OCI-M1 (cell line): Measurements from ENCODE around the gene DMKN.

Source experiments
- DNase-seq: peaks from one replicate; lab custom pipeline; 2025; lab: John Stamatoyannopoulos, UW

Gene DMKN, protein sequence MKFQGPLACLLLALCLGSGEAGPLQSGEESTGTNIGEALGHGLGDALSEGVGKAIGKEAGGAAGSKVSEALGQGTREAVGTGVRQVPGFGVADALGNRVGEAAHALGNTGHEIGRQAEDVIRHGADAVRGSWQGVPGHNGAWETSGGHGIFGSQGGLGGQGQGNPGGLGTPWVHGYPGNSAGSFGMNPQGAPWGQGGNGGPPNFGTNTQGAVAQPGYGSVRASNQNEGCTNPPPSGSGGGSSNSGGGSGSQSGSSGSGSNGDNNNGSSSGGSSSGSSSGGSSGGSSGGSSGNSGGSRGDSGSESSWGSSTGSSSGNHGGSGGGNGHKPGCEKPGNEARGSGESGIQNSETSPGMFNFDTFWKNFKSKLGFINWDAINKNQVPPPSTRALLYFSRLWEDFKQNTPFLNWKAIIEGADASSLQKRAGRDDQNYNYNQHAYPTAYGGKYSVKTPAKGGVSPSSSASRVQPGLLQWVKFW

DNA sequence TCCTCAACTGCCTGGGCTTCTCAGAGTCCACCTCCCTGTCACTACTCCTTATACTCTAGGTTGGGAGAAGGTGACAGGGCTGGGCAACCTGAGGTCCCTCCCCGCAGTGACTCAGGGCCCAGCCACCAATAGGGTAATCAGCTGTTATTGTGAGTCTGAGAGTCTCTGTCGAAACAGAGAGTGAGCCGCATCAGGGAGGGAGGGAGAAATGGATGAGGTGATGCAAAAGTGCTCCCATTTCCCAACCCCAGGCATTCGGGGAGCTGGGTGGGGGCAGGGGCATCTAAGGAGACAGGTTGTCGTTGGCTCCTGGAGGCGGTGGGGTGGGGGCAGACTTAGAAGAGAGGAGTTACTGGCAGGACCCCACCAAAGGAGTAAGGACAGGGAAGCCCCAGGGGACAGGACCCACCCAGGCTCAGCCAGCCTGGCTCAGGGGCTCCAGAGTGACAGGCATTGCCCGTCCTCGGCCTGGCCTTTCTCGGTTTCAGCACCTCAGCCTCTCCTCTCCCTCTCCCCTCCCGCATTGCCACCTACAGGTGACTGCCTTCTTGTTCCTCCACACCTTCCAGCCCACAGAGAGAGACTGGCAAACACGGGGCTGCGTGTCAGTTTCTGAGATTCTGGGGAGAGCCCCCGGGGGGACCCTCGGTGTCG is at the start of gene DMKN:
Gene DMKN (minus strand): TSS at position 22 of the 654 bp plus-strand sequence. CDS start 174 bp downstream, outside the sequence.
- DNase-seq: no peak

DNA sequence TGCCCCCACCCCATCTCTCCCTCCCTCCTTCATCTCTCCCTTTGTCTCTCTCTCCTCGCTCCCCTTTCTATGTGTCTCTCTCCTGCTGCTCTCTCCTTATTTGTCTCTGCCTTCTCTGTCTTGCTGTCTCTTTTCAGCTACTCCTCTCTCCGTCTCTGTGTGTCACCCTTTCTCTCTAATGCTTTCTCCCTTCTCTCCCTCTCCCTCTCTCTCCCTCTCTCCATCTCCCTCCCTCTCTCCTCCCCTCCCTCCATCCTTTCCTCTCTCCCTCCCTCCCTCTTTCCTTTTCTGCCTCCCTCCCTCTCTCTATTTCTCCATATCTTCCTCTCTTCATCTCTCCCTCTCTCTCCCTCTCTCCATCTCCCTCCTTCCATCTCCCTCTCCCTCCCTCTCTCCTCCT is 49.3 kb upstream of the DMKN start:
- no peak for DNase-seq

DNA sequence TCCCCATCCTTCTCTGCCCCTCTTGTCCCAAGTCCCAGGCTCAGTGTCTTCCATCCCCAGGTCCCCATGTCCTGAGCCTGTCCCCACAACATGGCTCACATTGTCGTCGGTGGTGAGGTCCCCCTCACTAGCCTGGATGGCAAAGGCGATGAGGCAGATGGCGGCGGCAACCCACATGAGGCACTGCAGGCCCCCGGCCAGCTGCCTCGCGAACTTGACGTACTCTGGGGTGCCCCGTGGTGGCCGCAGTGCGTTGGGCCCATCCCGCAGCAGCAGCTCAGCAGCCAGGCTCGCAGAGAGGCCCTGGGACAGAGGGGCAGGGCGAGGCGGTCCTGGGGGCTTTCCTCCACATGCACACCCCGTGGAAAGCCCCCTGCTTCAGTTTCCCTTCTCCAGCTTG is 48.9 kb upstream of the DMKN start:
- DNase-seq: no peak

DNA sequence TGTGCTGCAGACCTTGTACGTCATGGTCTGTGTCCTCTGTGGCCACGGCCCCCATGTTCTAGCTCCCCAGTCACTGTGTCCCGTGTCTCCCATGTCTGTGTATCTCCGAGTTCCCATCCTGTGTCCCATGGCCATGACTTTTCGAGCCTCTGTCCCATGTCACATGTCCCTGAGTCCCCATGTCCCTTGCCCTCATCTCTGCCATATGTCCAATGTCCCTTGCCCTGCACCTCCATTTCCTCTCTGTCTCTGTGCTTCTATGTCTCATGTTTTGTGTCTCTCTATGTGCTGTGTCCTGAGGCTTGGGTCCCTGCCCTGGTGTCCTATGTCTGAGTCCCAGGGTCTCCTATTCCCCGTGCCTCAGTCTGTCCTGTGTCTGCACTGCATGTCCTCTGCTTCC is 48.0 kb upstream of the DMKN start:
- no peak for DNase-seq

DNA sequence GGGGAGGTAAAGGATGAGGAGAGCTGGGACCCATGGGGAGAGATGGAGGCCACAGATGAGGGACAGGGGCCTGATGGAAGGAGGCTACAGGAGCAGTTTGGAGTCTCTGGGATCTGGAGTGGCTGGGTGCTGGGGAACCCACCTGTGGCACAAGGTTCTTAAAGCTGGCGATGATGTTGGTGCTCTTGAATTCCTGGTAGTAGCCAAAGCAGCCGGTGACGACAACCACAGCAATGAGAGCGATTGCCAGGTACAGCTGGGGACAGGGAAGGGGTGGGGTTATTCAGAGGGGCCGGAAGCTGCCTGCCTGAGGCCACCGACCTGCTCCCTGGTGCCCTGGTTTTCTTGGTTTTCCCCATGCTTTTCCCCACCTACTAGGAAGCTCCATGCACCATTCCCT is 47.2 kb upstream of the DMKN start:
- no peak for DNase-seq

DNA sequence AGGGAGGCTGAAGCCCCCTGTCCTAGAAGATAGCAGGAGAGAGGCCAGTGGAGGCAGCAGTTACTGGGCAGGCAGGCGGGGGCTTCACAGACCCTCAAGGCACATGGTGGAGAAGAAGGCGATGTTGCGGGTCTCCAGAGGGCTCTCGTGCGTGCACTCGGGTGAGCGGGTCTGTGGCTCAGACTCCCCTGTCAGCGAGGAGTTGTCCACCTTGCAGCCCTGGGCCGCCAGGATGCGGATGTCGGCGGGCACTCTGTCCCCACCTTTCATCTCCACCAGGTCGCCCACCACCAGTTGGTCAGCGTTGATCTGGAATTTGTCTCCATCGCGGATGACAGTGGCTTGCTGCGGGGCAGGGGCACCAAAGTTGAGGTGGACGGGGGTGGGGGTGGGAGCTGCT is 46.8 kb upstream of the DMKN start:
- DNase-seq: no peak

DNA sequence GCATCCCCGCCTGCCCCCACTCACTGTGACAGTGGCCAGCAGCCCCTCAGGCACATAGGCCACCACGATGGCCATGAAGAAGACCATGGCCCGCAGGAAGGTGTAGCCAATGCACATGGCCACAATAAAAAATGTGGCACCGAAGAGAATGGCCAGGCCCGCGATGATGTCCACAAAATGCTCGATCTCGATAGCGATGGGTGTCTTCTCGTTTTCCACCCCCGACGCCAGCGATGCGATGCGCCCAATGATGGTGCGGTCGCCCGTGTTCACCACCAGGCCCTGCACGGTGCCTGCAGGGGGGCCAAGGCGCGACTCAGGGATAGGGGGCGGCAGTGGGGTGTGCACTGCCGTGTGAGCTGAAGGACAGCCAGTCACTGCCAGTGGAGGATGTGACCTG is 46.3 kb upstream of the DMKN start:
- DNase-seq: no peak

DNA sequence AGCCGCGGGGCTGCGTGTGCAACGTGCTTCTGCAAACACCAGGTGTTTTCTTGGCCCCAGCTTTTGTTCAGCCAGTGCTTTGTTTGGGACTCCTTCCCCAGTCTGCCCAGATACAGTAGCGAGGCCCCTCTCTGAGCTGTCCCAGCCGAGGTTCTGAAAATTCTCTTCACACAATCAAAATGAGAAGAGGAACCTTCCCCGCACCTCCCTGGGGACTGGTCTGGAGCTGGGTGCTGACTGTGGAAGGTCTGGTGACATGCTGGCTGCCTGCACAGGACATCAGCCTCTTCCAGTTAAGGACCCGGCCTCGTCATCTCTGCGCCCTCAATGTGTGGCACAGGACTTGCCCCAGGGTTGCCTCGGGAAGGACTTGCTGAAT is 45.8 kb upstream of the DMKN start:
- no peak for DNase-seq

DNA sequence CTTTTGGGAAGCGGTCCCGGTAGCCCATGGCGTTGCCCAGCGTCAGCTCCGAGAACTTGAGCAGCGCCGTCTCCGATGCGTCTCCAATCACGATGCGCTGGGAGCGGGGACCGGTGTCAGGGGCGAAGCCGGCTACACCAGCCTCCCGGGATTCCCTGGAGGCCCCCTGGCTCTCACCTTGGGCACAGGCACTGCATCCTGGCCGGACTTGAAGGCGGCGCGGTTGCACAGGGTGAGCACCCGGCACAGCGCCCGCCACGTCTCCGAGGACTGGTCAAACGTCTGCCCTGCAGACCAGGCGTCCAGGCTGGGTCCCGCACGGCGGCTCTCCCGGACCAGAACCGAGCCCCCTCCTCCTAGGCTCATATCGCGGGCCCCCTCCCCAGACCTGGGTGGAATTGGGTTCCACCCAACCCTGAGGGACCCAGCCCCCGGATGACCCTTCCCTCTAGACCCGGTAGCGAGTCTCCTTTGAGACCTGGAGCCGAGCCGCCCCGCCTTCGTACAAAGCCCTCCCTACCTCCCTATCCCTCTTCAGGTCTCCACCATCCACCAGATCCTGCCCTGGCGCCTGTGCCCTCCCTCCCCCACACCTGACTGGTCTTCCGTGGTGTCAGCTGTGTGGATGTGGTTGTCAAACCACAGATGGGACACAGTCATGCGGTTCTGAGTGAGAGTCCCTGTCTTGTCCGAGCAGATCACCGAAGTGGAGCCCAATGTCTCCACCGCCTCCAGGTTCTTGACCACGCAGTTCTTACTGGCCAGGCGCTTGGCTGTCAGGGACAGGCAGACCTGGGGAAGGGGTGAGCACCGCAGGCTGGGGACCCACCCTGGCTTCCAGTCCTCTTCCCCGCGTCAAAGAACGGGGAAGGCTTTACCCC is 45.2 kb upstream of the DMKN start:
- no peak for DNase-seq

DNA sequence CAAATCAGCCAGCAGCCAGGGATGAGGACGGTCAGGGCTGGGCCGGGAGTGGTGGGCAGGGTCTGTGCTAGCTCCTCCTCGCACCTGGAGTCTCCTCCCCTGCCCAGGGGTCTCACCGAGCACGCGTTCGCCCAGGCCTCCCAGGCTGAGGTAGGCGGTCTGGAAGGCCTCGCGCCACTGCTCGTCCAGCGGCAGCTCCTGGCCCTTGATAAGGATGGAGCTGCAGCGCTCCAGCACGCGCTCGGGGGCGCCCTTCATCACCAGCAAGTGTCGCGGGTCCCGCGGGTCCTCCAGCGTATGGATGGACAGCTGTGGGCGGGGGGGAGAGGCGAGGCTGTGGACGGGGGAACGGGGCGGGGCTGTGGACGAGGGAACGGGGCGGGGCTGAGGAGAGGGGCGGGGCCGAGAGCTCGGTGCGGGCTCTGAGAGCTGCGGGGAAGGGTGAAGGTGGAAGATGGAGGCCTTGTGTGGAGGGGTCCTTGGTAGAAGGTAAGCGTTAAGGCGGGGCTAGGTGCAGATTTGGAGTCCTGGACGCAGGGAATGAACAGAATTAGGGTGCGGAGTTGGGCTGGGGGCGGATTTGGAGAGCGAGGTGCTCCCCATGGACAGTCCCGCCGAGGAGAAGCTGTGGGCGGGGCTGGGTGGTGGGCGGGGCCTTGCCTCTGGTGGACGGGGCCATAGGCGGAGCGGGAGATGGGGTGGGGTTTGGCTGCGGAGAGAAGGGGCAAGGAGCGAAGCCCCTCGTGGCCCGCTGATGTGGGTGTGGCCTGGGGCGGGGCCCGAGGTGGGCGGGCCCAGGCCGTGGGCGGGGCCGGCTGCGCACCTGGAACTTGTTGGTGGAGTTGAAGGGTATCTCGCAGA is 44.3 kb upstream of the DMKN start:
- DNase-seq: no peak

DNA sequence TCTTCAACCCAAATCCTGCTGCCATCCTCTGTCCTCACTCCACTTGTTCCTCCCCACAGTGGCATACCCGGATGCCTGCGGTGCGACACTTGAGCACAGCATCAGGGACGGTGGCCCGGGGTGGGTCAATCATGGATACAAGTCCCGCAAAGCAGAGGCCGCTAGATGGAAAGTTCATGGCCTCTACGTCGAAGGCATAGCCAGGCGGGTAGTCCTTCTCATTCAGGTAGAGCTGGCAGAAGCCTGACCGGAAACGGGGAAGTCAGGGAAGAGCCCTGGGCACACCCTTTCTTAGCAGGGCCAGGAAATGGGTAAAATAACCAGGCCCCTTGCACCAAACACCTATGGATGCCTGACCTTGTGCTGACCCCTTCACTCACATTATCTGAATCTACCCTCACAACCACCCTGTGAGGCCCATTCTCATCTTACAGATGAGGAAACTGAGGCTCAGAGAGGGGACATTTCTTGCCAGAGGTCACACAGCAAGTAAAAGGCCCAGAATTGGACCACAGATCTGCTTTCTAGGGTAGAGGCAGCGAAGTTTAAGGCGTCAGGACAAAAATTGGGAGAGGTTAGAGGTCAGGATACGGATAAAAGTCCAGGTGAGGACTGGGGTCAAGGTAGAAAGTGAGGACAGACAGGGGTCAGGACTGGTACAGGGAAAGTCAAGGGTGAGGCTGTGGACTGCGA is 43.5 kb upstream of the DMKN start:
- DNase-seq: no peak

DNA sequence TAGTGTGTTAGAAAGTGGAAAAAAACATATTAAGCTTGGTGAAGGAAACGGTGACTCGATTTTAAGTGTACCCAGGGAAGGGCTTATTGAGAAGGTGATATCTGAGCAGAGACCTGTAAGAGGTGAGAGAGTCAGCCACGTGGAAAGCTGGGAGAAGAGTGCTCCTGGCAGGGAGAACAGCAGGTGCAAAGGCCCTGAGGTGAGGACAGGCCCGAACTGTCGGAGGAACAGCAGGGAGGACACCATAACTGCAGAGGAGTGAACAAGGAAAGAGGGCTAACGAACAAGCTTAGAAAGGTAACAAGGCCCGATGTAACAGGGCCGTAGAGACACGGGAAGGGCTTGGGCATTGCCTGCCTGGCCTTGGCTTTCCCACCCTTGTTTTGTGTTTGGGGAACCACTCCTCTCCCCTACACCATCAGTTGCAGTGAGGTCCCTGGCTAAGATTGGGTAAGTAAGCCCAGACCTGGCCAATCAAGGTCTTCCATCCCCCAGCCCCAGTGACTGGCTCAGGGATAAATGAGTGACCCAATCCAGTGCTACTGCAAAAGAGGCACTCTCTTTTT is 42.7 kb upstream of the DMKN start:
- DNase-seq: no peak

DNA sequence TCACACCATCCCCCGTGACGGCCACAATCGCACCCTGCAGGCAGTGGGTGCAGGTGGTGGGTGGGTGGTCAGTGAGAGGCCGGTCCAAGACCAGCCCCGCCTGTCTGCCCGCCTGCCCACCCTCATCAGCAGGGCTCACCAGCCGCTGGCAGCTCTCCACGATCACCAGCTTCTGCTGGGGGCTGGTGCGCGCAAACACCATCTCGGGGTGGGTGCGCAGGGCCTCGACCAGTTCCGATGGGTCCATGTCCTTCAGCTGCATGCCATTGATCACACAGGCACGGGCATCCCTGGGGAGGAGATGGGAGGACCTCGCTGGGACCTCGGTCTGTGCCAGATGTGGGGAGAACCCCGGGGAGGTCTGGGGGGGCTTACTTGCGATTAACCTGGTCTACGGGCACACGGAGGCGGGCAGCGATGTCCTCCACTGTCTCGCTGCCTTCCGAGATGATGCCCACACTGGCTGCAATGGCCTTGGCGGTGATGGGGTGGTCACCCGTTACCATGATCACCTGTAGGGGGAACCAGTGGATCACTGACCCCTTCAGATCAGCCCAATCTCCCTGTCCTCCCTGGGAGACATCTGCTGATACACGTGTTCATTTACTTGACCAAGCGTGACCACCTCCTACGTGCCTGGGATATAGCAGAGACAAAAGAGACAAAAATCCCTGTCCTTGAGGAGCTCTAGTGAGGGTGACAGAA is 42.0 kb upstream of the DMKN start:
- DNase-seq: peak; percentile 62

DNA sequence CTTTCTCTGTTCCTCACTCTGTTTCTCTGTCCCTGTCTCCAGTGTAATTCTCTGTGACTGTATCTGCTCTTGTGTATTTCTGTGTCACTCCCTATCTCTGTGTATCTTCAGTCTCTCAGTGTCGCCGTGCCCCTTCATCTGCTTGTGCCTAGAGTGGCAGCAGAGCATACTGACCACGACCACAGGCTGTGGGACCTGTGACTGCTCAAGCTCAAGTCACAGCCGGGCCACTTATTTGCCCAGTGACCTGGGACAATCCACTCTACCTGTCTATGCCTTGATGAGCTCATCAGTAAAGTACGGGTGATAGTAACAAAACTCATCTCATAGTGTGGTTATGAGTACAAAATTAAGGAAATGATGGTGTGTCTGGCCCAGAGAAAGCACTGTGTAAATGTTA is 40.6 kb upstream of the DMKN start:
- no peak for DNase-seq

DNA sequence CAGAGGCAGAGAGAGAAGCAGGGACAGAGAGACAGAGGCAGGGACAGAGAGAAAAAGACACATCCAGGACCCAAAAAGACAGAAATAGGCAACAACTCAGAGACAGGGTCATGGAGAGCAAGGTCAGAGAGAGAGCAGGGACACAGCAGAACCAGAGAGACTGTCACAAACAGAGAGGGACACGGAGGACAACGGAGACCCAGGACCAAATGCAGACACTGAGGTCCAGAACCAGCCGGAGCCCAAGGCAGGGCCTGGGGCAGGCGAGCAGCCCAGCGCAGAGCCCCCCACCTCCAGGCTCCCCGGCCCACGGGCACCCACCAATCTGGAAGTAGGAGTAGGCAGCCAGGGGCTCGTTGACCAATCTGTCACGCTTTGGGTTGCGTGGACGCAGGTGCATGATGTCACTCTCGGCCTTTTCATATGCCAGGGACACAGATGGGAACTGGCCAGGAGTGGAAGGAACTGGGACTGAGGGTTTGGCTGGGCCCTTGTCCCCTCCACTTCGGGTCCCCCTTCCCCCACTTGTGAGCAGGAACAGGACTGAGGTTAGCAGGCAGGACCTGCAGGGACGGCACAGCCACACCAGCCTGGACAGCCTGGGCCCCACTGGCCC is 40.0 kb upstream of the DMKN start:
- no peak for DNase-seq

DNA sequence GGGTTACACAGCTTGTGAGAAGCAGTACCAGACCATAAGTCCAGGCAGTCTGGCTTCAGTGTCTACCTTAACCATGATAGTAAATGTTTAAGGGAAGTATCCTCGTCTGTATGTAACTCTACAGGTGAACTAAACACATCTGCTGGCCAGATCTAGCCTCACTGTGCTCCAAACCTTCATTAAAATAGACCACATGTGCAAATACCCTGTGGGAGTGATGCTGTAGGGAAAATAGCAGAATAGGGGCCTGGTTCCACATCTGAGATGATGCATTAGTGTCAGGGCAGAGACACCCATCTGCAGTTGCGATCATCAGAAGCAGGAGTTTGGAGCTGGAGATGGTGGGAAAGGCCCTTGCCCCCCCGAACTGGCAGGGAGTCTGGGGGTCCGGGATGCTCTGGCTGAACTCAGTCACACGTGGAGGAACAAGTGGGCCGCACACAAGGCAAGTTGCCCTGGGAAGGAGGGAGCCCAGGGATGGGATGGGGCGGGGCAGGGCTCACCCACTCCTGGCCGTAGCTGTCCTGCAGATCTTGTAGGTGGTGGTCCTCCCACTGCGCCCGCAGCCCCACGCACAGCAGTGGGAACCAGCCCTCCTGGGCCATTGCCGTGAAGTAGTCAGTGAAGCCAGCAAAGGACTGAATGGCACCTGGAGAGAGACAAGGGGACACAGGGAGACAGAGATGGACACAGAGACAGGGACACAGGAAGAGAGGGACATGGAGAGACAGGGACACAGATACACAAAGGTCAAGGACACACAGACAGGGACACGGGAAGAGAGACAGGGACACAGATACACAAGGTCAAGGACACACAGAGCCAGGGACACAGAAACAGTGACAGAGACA is 39.3 kb upstream of the DMKN start:
- DNase-seq: no peak

DNA sequence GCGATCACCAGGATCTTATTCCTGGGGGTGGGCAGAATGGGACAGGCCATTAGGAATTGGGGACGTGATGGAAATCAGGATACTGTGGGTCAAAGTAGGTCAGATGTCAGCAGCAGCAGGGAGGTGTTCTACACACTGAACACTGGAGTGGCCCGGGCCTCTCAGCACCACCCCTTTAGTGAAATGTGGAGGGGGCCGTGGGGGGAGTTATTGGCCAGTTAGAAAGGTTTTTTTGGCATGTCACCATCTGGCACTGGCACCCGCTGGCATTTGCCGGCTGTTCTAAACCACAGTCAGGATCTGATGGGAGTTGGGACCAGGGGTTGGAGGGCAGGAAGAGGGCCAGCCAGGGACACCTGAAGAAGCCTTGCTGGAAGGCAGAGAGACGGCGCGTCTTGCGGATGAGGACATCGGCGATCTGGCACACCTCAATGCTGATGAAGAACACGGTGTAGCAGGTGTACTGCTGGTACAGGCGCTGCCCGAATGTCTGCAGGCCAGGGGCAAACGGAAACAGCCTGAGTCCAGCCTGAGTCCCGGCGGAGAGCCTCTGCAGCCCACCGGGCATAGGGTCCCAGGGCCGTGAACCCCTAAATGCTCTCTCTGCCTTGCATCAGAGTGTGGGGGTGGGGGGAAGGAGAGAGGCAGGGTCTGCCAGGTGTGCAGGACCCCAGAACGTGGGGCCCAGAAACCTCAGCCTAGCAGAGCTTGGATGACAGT is 37.8 kb upstream of the DMKN start:
- no peak for DNase-seq
